GM21723 (cell line): ENCODE measurements around the gene MED12L.
A peak's percentile ranks its signal among the peaks of the same experiment; 100 is the strongest.

Experiments
- ATAC-seq: cut with Tn5 transposase; IDR thresholded peaks from one replicate; pipeline ENCODE4 v1.9.1; 2021; ENCODE audit warnings: mild to moderate bottlenecking, moderate library complexity; ENCODE audit not compliant: unreplicated experiment

The MED12L gene

GRCh38 chr3:151204530-151205402, 119.3 kb downstream of the MED12L start:
- no peak for ATAC-seq

DNA sequence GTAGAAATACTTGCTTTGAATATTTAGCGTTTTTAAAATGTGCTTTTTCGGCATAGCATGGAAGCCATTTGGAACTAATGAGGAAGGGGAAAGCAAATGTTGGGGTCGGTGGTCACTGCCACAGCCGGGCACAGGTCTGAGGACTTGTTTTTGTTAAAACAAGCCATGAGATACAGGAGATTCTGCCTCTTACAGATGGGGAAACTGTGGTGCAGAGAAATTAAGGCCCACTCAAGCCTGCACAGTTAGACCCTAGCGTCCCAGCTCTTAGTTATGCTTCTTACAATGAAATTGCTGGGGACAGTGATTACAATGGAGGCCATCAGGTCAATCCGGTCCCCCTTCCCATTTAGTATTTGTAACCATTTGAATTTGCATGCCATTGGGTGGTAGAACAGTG, 120.0 kb downstream of the MED12L start:
- no peak for ATAC-seq

DNA sequence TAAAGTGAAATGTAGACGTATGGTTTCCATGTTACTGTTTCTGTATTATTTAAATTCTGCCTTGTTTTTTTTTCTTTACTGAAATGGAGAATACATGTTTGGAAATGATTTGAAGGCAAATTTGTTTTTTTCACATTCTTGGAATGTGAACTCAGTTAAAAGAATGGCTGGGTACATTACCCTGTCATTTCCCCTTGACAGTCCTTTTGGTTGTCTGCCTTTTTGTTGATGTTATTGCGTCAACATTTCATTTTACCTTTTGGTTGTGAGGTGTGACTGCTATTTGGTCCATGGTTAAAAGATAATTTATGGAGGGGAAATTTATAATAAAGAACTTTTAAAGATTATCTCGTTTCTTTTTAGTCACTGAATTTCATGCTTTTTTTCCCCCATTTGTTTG, 120.7 kb downstream of the MED12L start:
- no peak for ATAC-seq

GRCh38 chr3:151209654-151210053, 124.2 kb downstream of the MED12L start:
- ATAC-seq, result no peak

- no peak for ATAC-seq
These were observed 125.4 kb downstream of the MED12L start for GRCh38 chr3:151210676-151211381.

DNA sequence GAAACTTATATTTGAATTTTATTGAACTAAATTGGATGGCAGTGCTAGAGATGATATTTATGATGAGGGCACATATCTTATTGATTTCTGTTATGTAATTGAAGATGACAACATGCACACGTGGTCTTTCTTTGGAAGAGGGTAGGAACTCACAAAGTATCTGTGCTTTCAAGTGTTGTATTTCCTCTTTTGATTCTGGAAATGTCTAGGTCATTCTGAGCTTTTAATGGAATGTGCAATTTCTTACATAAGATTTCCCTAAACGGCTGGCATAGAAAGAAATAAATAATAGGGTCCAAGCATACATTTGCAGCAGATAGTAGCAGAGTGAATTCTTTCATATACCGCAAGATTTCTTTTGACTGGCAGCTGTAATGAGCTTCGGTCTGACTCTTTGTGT, 127.7 kb downstream of the MED12L start:
- ATAC-seq, result no peak

- ATAC-seq, result no peak
These were observed 128.4 kb downstream of the MED12L start for GRCh38 chr3:151213881-151214280.

DNA sequence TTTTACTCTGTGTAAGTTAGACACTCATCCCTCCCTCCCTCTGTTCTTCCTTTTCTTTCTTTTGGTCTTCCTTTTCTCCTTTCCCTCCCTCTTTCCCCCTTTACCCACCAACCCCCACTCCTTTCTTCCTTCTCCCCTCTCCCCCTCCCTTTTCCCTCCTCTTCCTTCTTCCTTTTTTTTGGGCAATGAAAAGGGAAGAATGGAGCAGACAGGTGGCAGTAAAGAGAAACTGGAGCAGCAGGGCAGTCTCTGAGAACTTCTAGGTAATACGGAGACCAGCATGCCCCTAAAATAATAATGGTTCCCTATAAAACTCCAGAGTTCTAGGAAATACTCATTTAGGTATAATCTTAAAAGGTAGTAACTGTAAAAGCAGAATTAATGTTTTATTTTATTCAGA, 129.0 kb downstream of the MED12L start:
- no peak for ATAC-seq

DNA sequence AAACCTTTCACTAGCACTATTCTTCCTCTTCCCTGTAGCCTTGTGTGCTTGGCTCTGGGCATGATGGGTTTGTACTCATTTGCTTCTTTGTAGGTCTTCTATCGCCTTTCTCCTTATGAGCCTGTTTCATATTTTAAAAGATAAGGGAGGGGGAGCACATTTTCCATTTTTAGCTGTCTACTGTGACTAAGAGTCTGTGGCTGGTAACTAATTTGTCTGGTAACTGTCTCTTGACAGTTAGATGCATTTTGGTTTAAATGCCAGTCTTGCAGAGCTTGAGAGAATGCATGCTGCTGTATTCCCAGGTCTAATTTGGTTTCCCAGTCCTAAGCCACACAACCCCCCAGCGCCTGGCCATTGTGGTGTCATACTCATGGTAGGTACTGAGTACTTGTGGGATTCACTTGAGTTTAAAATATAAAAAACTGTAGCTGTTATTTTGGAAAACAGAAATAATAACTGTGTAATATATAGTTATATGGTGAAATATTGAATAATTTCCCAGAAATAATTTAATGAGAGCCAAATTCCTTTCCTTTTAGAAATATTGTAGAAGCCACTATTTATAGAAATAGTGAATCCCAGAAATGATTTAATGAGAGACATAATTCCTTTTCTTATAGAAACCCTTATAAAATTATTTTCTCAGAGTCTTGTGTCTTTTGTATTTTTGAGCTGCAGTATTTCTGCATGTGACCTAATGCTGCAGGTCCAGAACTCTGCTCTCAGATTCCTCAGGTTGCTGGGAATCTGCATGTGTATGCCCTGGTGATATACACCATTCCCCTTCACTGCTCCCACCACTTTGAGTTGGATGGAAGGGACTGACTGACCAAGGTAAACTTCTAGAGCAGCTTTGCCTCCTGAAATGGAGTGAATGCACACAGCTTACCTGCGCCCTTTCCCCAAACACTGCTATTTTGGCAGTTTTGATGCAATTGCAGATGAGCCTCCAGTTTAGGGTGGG, 131.5 kb downstream of the MED12L start:
- no peak for ATAC-seq

- ATAC-seq, result no peak
These were observed 132.7 kb downstream of the MED12L start for GRCh38 chr3:151218136-151218535.

DNA sequence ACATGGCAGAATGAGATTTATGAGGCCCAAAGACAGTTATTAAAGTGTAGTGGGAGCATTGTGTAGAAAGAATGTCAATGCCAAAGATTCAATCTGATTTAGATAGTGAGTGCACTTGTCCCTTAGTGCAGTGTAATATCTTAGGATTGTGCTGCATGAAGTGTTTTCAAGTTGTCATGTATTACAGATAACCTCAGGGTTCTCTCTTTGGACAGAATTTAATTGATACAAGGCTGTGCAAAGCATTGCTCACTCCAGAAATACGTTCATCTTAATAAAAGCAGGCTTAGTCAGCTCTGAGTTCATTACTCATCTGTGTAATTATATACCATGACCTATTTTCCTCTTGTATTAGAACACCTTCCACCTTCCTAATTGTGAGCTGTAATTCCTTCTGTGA, 133.6 kb downstream of the MED12L start:
- no peak for ATAC-seq

GRCh38 chr3:151224268-151224866, 138.9 kb downstream of the MED12L start:
- ATAC-seq, result no peak

DNA sequence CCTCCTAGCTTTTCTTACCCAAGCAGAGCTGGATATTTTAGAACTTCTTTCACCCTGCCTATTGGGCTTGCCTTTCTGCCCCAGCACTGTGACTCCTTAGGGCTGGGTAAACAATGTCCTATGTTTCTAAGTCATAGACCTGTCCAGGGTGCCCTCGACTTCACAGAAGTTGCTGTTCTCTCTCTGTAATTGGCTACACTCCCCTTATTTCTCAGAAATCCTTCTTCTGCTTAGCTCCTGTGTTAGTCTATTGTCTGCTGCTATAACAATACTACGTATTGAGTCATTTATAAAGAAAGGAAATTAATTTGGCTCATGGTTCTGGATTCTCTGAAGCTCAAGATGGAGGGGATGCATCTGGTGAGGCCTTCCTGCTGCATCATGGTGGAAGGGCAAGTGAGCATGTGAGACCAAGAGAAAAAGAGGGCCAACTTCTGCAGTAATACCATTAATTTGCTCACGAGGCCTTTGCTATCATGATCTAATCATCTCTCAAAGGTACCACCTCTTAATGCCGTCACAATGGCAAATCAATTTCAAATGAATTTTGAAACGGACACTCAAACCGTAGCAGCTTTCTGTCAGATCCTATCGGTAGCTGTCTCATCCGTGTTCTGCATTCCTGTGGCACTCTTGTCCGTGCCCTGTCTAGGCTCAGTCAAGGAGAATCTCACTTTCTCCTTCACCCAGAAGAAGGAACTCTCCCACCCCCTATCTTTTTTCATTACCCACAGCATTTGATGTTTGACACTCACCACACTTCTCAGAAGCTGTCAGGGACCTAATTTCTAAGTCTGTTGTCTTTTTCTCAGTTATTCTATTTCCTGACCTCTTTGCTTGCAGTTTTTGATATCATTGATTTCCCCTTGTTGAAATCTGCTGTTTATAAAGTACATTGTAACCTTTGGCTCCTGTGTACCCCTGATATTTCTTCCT, 139.8 kb downstream of the MED12L start:
- no peak for ATAC-seq

GRCh38 chr3:151226088-151226563, 140.7 kb downstream of the MED12L start:
- no peak for ATAC-seq

DNA sequence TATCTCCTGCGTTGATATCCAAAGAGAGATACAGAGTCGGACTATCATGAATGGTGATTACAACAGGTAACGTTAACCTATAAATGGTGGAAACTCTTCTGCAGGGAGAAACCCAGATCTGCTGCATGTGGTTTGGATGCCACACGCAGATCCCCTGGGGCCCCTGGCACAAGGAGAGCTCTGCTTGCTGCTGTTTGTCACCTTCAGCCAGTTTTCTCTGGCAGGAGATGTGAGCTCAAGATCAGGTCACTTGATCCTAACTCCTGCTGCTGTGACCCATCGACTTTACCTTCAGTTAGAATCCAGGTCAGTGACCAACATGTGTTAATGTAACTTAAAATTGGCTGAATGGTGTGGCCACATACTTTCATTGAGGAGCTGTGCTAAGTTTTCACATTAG, 141.4 kb downstream of the MED12L start:
- ATAC-seq, result no peak

- ATAC-seq, result peak; percentile 19
These were observed 141.9 kb downstream of the MED12L start for GRCh38 chr3:151227266-151227806.

DNA sequence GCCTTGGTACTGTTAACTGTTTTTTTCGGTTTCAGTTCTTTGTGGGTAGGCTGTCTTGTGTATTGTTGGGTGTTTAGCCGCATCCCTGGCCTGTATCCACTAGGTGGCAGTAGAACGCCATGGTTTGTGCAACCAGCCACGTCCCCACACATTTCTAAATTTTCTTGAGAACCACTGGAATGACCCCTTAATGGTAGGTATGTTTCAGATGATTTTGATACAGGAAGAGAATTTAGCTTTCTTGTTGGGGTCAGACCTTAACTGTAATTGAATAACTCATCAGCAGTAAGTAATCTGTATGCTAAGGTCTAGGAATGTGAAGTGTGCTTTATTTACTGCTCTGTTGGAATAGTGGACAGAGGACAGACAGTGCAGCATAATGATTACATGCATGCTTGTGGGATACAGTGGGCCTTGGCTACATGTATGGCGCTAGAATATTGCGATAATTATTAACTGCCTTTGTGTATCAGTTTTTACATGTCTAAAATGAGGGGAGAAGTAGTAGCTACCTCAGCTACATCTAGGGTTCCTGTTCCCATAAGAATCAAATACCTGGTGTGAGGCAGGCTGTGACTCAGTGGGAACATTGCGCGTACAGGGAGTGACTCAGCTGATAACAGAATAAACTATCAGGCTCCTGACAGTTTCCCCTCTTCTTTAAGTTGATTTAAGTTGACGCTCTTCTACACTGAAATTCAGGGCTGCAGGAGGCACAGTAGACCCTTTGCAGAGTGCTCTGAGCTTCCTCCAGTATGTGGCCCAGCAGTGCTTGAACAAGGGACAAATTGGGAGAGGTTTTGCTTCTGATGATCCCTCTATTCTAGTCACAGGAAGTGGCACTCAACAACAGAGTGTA, 142.6 kb downstream of the MED12L start:
- ATAC-seq, result peak; percentile 89

- peak; percentile 14 for ATAC-seq
These were observed 143.2 kb downstream of the MED12L start for GRCh38 chr3:151228666-151229040.
